Fibroblast of lung (primary cell): Measurements from ENCODE around the gene SYTL5.

Experiments
- CTCF ChIP-seq, 2 donors: IDR thresholded peaks in 1 of 2; conservative IDR thresholded peaks in 1 of 2; 1 replicate in 1 of 2; 2 replicates in 1 of 2; pipeline ENCODE4 v1.5.1; 2011 to 2012; ENCODE audit warnings: low read length in 2 of 2, control low read depth in 1 of 2, inconsistent platforms in 1 of 2, low read depth in 1 of 2, mild to moderate bottlenecking in 1 of 2
- EZH2 ChIP-seq: IDR thresholded peaks from 2 replicates; pipeline ENCODE4 v1.5.1; 2012; ENCODE audit warnings: low read length, control low read depth, mild to moderate bottlenecking; ENCODE audit errors: missing control alignments

- no peak for TF ChIP-seq CTCF (conservative IDR thresholded peaks at IDR 0.05 in 1 of 2, IDR thresholded peaks at IDR 0.05 in 1 of 2; ENCODE audit: low read depth in 1 of 2, low read length in 2 of 2)
- TF ChIP-seq EZH2: no peak
These were observed 32.1 kb downstream of the SYTL5 start for GRCh38 chrX:38038501-38038900.
